GM03348 (cell line): ENCODE data around the gene TMEM132E.

Experiments used
- DNase-seq: peaks from one replicate; pipeline ENCODE4 v3.0.0; 2012; ENCODE audit warnings: low spot score

The TMEM132E gene

DNA sequence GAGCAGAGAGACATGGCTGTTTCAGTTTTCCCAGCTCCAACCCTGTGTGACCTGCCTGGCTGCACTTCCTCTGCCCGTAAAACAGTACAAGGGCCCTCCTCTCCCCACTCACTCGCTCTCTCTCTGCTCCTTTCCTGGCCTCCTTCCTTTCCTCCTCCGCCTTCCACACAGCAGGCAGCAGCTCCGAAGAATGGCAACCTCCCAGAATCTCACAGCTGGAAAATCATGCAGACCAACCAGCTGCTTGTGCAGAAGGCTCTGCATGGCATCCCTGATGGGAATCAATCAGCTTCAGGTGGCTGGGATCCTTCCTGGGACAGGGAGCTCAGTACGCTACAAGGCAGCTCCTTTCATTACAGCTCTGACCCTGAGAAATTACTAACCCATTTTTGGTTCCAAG is 27.4 kb downstream of the TMEM132E start:
- no peak for DNase-seq

DNA sequence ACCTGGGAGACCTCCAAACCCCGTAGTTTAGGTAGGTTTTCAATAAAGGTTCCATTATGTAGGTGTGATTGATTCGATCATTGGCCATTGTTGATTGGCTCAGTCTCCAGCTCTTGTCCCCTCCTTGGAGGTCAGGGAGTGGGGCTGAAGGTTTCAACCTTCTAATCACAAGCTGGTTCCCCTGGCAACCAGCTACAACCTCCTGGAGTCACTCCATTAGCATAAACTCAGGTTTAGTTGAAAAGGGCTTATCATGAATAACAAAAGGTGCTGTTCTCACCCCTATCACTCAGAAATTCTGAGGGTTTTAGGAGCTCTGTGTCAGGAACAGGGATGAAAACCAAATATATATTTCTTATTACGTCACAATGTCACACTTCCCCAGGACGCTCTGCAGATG is 28.5 kb downstream of the TMEM132E start:
- no peak for DNase-seq

DNA sequence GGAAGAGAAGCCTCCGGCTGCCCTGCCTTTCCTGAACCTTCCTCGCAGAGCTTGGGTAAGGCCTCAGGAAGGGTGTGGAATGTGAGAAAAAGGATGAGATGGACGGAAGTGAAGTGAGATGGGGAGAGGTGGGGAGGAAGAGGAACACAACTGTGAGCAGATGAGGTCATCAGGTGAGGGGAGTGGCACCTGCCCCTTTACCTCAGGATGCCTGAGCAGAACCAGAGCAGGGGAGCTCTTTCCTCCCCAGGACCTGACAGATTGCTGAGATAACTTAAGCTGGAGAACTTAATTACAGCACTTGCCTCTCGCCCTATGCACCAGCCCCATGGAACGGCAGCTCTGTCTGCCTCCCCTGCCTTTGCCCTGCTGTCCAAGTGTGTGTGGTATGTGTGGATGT is 29.8 kb downstream of the TMEM132E start:
- DNase-seq: no peak

- no peak for DNase-seq
Measured at GRCh38 chr17:34610039-34610438, 30.7 kb downstream of the TMEM132E start.

GRCh38 chr17:34610506-34610905 is 31.1 kb downstream of the TMEM132E start:
- no peak for DNase-seq

- DNase-seq: no peak
Measured at GRCh38 chr17:34613064-34614019, 34.0 kb downstream of the TMEM132E start.

GRCh38 chr17:34614698-34615097 is 35.3 kb downstream of the TMEM132E start:
- no peak for DNase-seq

GRCh38 chr17:34615326-34615725 is 35.9 kb downstream of the TMEM132E start:
- no peak for DNase-seq

DNA sequence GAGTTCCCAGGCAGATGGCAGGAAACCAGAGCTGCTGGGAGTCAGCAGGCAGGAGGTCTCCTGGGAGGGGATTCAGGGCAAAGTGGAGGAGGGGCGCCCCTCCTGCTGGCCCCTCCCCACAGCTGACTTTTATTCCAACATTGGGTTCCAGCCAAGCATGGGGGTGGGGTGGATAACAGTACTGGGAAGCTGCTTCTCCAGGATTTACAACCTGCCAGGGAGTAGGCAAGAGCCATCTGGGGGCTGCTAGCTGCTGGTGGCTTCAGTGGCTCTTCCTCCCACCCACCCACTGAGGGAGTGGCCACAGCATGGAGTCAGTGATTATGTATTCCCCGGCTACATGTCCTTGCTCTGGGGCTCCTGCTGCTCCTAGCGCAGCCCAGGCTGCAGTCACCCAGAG is 36.8 kb downstream of the TMEM132E start:
- no peak for DNase-seq

GRCh38 chr17:34617398-34617797 is 38.0 kb downstream of the TMEM132E start:
- no peak for DNase-seq

DNA sequence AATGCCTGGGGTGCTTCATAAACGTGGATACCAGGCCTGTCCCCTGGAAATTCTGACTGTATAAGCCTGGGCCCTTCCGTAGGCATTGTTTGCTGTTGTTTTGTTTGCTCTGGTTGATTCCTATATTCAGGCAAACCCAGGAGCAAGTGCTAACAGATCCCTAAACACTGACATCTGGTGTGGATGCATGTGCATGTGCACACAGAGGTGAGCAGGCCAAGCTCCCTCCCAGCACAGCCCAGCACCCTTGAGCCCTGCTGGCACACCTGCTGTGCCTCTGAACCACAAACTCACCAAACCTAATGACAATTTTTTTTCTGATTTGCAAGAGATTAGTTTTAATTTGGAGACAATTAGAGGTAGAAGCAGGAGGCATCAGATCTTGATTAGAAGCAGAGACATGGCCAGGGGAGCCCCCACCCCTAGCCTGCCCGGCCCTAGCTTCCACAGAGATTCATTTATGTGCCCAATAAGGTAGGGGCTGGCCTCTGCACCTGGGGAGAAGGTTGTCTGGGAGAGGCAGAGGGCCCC is 40.4 kb downstream of the TMEM132E start:
- no peak for DNase-seq

DNA sequence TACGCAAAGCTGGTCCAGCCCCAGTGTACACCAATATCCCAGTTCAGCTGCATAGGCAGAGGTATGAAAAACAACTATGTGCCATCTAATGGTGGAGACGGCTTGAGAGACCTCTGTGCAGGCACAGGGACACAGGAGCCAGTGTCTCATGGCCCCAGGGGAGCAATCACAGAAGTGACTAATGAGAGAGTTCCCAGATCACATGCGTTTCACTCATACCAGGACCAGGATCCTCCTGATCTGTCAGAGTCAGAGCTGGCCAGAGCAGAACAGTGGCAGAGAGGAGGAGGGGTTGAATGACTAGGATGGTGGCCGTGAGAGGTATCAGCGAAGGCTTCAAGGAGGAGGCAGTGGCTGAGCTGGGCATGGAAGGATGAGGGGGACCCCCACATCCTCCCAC is 41.1 kb downstream of the TMEM132E start:
- no peak for DNase-seq

- DNase-seq: no peak
Measured at GRCh38 chr17:34622862-34623623, 43.7 kb downstream of the TMEM132E start.

GRCh38 chr17:34623856-34624766 is 44.7 kb downstream of the TMEM132E start:
- DNase-seq: no peak

DNA sequence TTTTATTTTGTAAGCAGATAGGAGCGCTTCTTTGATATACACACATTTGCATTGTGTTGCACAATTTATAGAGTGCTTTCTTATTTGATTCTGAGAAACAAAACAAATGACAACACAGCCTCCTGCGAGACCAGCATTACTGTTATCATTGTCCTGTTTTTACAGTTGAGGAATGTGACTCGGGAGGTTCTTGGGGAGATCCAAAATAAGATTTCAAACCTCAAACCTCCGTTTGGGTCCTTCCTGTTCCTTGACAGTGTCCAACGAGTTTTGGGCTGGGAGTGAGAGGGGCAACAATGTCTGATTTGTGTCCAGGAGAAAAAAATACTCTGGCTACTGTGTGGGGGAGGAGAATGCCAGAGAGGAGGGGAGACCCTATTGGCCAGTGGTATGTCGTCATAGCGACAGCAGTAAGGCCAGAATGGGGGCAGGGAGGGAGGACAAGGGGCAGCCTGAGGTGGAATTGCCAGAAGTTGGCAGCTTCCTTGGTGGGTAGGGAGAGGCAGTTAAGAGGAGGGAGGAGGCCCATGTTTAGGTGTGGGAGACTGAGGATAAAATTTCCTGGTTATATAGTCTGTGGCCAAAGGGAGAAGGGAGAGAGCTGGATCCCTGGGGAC is 45.5 kb downstream of the TMEM132E start:
- no peak for DNase-seq

- no peak for DNase-seq
Measured at GRCh38 chr17:34626121-34626681, 46.8 kb downstream of the TMEM132E start.

DNA sequence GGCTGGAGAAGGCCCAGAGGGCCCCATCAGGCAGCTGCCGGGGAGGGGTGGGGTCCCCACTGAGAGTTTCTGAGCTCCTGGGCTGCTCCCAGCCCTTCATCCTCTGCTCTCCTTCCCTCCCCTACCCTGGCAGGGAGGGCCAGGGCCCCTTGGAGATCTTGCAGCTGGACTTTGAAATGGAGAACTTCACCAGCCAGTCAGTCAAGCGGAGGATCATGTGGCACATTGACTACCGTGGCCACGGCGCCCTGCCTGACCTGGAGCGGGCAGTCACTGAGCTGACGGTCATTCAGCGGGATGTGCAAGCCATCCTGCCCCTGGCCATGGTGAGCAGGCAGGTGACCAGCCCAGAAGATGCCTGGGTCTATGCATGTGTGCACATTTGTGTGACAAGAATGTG is 49.5 kb downstream of the TMEM132E start:
- no peak for DNase-seq

DNA sequence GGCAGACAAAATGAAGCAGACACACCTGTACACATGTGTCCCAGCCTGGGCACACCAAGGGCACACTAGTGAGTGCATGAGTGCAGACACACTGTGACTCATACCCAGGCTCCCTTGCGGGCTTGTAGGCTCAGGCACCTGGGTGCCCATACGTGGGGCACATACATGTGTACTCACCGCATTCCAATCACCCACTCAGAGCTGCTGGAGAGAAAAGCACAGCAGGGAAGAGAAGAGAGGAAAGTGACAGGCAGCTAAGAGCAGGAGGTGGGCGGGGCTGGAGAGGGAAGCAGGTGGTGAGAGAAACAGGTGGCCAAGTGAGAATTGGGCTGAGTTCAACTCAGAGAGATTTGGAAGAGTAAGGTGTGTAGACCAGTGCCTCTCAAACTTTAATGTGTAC is 54.0 kb downstream of the TMEM132E start:
- no peak for DNase-seq

- DNase-seq: no peak
Measured at GRCh38 chr17:34633760-34634159, 54.4 kb downstream of the TMEM132E start.

- no peak for DNase-seq
Measured at GRCh38 chr17:34634551-34635160, 55.3 kb downstream of the TMEM132E start.

- DNase-seq: no peak
Measured at GRCh38 chr17:34635876-34636275, 56.5 kb downstream of the TMEM132E start.
